Small intestine (tissue), 7 donors: Measurements from ENCODE around the gene POFUT1. TPM values are rescaled to one million over a fixed set of nuclear protein-coding genes. Genes with fewer than 3 reads are reported as not detected.
A peak's percentile ranks its signal among the peaks of the same experiment; 100 is the strongest.

Source experiments
- DNase-seq, 2 donors: peaks; one replicate each; pipeline versions ENCODE4 v3.0.0 to v3.0.0-alpha.2; 2013
- FAIRE-seq: peaks from 2 replicates; lab custom pipeline; 2012; peaks lifted over from hg19 to GRCh38; lab: Jason Lieb, UNC
- H3K27ac ChIP-seq, 3 donors: one replicate each; pipeline ENCODE4 v1.5.1; 2013; ENCODE audit warnings: low read length in 2 of 3, mild to moderate bottlenecking in 2 of 3, control low read depth in 1 of 3, inconsistent platforms in 1 of 3, low read depth in 1 of 3, moderate library complexity in 1 of 3
- H3K27me3 ChIP-seq, 3 donors: one replicate each; pipeline ENCODE4 v1.6.1; 2013; ENCODE audit warnings: low read length in 3 of 3, inconsistent platforms in 1 of 3; ENCODE audit not compliant: control insufficient read depth in 3 of 3, insufficient read depth in 3 of 3
- H3K36me3 ChIP-seq, 3 donors: one replicate each; pipeline ENCODE4 v1.6.1; 2013; ENCODE audit warnings: low read length in 3 of 3, inconsistent platforms in 1 of 3, low read depth in 1 of 3, mild to moderate bottlenecking in 1 of 3, moderate library complexity in 1 of 3; ENCODE audit not compliant: control insufficient read depth in 3 of 3, insufficient read depth in 2 of 3
- H3K4me1 ChIP-seq, 3 donors: one replicate each; pipeline ENCODE4 v1.6.1; 2013; ENCODE audit warnings: low read length in 2 of 3, inconsistent platforms in 1 of 3, low read depth in 1 of 3, mild to moderate bottlenecking in 1 of 3, moderate library complexity in 1 of 3; ENCODE audit not compliant: control insufficient read depth in 3 of 3, insufficient read depth in 2 of 3
- H3K4me3 ChIP-seq, 3 donors: one replicate each; pipeline ENCODE4 v1.5.1; 2013; ENCODE audit warnings: low read length in 3 of 3, control low read depth in 1 of 3, inconsistent platforms in 1 of 3, low read depth in 1 of 3, mild to moderate bottlenecking in 1 of 3, moderate library complexity in 1 of 3
- H3K9me3 ChIP-seq, 2 donors: one replicate each; pipeline ENCODE4 v1.6.1; 2013; ENCODE audit warnings: low read depth in 1 of 2, low read length in 1 of 2; ENCODE audit not compliant: control insufficient read depth in 2 of 2, insufficient read depth in 1 of 2
- WGBS, 3 donors: extraction: QIAGEN DNeasy Blood & Tissue Kit; methylation state at CpG; one replicate each; pipeline ENCODE4 v1.1.7; 2013; 5-methylcytosine and 5-hydroxymethylcytosine counted together
- polyA plus RNA-seq, 4 donors: library from polyadenylated mRNA; stranded (reverse) in 3 of 4; unstranded in 1 of 4; fragments of 200-250 nt in 3 of 4; fragments of 120-200 nt in 1 of 4; gene quantifications; one replicate each; pipeline versions ENCODE4 v1.2.1 to v1.2.3, GENCODE V29; 2013
- donor health status: healthy with polysubstance abuse.
- donor health status: control.
- donor health status: control.
- donor health status: Bipolar disorder and iron deficiency.
- donor health status: healthy.

POFUT1 gene
- polyA plus RNA-seq, 4 donors = 11.1 to 147 (median 21.0) TPM

GRCh38 chr20:32205843-32206759 lies 1.6 kb upstream of the POFUT1 start:
- H3K4me1 ChIP-seq = peaks cover 8 to 48% (median 14%) of the 10 kb centered on the region in 3 donors
- H3K4me3 ChIP-seq = peak overlapping the region; percentile 17 to 99 (median 95)
- FAIRE-seq = no peak
- no peaks in the 10 kb centered on the region for H3K27me3 ChIP-seq
- H3K9me3 ChIP-seq = no peaks in the 10 kb centered on the region
- H3K36me3 ChIP-seq = peaks cover 4 to 61% (median 7%) of the 10 kb centered on the region in 3 donors
- peak overlapping the region; percentile 83 to 96 (median 88) for H3K27ac ChIP-seq
- 11 to 31% (median 14%) methylated on average over 8 of the region's 8 CpGs for WGBS, 3 donors
- DNase-seq = peak in 1 of 2 donors; percentile 47

DNA sequence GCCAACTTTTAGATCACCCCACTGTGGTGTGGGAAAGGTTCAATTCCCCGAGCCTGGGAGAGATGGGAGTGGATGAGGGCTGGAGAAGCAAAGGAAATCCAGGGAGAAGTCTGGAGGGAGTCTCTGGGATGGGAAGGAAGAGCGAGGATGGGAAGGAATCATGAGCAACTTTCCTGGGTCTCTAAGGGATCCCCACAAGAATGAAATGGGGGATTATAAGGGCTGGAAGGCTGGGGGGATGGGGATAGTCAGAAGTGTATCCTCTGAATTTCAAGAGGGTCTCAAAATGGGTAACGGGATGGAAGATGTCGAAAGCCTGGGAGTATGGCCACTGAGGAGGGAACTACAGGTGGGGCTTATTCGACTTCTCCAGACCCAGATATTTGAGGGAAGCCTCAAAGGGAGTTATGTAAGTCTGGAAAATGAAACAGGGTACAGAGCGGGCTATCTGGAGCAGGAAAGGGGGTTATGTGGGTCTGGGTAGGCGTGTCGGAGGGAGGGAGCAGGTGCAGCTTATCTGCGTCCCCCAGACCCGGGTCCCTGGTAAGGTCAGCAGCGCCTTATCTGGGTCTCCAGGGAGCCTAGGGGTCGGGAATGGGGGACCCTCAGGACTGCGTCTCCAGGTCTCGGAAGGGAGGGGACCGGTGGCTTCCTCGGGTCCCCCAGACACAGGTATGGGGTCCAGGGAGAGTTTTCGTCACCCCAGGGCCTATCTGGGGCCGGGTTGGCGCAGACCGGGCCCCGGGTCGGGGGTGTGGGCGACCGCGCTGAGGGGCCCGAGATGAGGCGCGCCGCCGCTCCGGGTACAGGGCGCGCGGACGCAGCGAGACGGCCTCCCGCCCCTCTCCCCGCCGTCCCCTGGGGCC lies 687 bp upstream of the POFUT1 start:
- peak overlapping the region; percentile 91 to 99 (median 95) for H3K4me3 ChIP-seq
- no peaks in the 10 kb centered on the region for H3K9me3 ChIP-seq
- H3K4me1 ChIP-seq = peaks cover 8 to 47% (median 16%) of the 10 kb centered on the region in 3 donors
- H3K36me3 ChIP-seq = peaks cover 2 to 59% (median 3%) of the 10 kb centered on the region in 3 donors
- DNase-seq (peak in 1 of 2 donors; percentile 31), FAIRE-seq (no peak)
- H3K27me3 ChIP-seq = no peaks in the 10 kb centered on the region
- 2% methylated on average over 16 to 40 of the region's 40 CpGs for WGBS, 3 donors
- peak overlapping the region; percentile 83 to 96 (median 88) for H3K27ac ChIP-seq

DNA sequence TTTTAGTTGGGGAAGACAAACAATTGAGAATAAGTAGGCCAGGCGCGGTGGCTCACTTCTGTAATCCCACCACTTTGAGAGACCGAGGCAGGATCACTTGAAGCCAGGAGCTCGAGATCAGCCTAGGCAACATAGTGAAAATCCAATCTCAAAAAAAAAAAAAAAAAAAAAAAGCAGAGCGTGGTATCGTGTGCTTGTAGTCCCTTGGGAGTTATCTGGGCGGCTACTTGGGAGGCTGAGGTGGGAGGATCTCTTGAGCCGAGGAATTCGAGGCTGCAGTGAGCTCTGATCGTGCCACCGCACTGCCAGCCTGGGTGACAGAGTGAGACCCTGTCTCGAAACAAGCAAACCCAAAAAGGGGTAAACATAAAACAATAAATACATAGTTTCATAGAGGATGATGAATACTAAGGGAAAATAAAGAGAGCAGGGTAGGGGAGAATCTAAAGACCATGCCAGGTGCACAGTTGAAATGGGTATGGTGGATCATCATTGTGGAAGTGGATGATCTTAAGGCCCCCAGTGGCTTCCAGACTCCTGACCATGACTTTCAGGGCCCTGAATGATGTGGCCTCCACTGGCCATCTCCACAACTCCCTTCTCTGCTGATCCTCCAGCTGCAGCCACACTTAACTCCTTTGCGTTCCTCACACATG lies 947 bp downstream of the POFUT1 start:
- H3K4me3 ChIP-seq = peak overlapping the region; percentile 93 to 99 (median 99)
- FAIRE-seq = no peak
- no peaks in the 10 kb centered on the region for H3K9me3 ChIP-seq
- no peaks in the 10 kb centered on the region for H3K27me3 ChIP-seq
- 27 to 52% (median 47%) methylated on average over 13 of the region's 13 CpGs for WGBS, 3 donors
- H3K36me3 ChIP-seq = peaks cover 0 to 61% (median 3%) of the 10 kb centered on the region in 3 donors
- peaks cover 7 to 31% (median 8%) of the 10 kb centered on the region in 3 donors for H3K4me1 ChIP-seq
- no peak for DNase-seq
- peak overlapping the region; percentile 62 to 97 (median 75) for H3K27ac ChIP-seq

DNA sequence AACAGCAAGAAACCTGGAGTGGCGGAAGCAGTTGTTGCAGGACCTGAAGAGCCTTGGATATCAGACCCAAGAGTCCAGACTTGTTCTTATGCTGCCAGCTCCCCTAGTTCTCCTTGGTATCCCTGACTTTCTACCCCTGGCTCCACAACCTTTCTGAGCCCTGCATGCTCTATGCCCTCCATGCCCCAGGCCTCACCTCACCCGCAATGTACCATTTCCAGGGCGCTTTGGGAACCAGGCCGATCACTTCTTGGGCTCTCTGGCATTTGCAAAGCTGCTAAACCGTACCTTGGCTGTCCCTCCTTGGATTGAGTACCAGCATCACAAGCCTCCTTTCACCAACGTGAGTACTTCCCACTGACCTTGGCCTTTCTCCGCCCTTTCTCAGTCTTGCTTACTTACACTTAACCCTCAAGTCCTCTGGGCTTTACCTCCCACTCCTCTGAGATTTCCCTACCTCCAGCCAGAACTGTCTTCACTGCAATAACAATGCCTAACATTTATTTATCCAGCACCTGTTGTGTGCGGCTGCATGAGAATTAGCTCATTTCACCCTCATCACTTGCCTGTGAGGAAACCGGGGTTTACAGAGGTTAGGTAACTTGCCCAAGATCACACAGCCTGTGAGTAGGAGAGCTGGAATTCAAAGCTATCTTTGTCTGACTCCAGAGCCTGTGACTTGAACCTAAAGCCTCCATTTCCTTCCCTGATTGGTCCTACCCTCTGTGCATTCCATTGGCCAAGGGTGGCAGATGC lies 2.3 kb downstream of the POFUT1 start:
- Histone ChIP-seq H3K27me3 (no peaks in the 10 kb centered on the region), H3K36me3 (peaks cover 0 to 66% (median 3%) of the 10 kb centered on the region in 3 donors), H3K4me3 (peak overlapping the region in 1 of 3 donors; percentile 99), H3K4me1 (peaks cover 4 to 32% (median 8%) of the 10 kb centered on the region in 3 donors), H3K9me3 (no peaks in the 10 kb centered on the region), H3K27ac (peak overlapping the region in 2 of 3 donors; percentile 6 to 97)
- 48 to 73% (median 59%) methylated on average over 9 of the region's 9 CpGs for WGBS, 3 donors
- DNase-seq = peak in 1 of 2 donors; percentile 22
- FAIRE-seq = no peak

DNA sequence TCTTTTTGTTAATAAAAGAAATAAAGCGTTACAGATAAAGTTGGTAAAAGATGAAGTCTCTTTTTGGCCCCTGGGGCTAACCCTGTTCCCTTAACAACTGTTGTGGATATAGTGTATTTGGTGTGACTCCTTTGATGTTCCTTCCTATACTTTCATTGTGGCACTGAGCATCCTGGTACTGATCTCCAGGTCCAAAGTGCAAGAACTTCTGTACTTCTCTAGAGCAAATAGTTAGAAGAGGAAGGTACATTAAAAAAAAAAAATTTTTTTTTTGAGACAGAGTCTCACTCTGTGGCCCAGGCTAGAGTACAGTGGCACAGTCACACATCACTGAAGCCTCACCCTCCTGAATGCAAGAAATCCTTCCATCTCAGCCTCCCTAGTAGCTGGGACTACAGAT lies 6.2 kb downstream of the POFUT1 start:
- H3K4me1 ChIP-seq = peaks cover 8 to 67% (median 14%) of the 10 kb centered on the region in 3 donors
- H3K27me3 ChIP-seq = no peaks in the 10 kb centered on the region
- 13 to 63% (median 45%) methylated on average over 1 of the region's 1 CpG for WGBS, 3 donors
- no peak for FAIRE-seq
- H3K4me3 ChIP-seq = no peak overlapping the region
- H3K9me3 ChIP-seq = no peaks in the 10 kb centered on the region
- peak in 1 of 2 donors; percentile 65 for DNase-seq
- peak overlapping the region in 1 of 3 donors; percentile 93 for H3K27ac ChIP-seq
- peaks cover 0 to 72% (median 15%) of the 10 kb centered on the region in 3 donors for H3K36me3 ChIP-seq

- peaks cover 8 to 57% (median 13%) of the 10 kb centered on the region in 3 donors for H3K4me1 ChIP-seq
- H3K27me3 ChIP-seq = no peaks in the 10 kb centered on the region
- no peaks in the 10 kb centered on the region for H3K9me3 ChIP-seq
- FAIRE-seq (no peak), DNase-seq (no peak)
- peak overlapping the region in 2 of 3 donors; percentile 82 to 93 for H3K27ac ChIP-seq
- no peak overlapping the region for H3K4me3 ChIP-seq
- 63 to 81% (median 77%) methylated on average over 8 of the region's 8 CpGs for WGBS, 3 donors
- peaks cover 0 to 67% (median 15%) of the 10 kb centered on the region in 3 donors for H3K36me3 ChIP-seq
These were observed 7.5 kb downstream of the POFUT1 start for GRCh38 chr20:32215147-32215546.

DNA sequence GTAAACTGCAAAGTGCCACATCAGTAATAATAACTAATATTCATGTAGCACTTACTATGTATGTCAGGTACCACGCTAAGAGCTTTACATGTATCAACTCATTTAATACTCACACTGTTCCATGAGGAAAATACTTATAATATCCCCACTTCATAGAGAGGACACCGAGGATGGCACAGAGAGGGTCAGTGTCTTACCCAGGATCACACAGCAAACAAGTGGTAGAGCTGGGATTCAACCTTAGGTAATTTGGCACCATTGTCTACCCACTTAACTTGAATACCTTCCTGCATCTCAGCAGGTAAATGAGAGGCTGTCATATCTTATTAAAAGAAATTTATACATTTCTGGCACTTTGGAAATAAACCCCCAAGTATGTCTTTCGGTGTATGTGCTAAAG lies 8.0 kb downstream of the POFUT1 start:
- FAIRE-seq (no peak), DNase-seq (no peak)
- Histone ChIP-seq H3K4me1 (peaks cover 8 to 58% (median 13%) of the 10 kb centered on the region in 3 donors), H3K9me3 (no peaks in the 10 kb centered on the region), H3K4me3 (no peak overlapping the region), H3K27me3 (no peaks in the 10 kb centered on the region), H3K27ac (peak overlapping the region; percentile 76 to 93 (median 82)), H3K36me3 (peaks cover 0 to 68% (median 15%) of the 10 kb centered on the region in 3 donors)
- WGBS, 3 donors = 95 to 96% (median 96%) methylated on average over 3 of the region's 3 CpGs
